DMS153 treated with DMSO at 0.1 percent for 48 hours (cell line): ENCODE measurements around the gene DCUN1D4.
"Not testable (repeated sequence)": the region's sequence is repeated elsewhere in the genome, so short reads cannot be mapped to it uniquely, and the experiment has no call there.

ENCODE experiments used
- DNase-seq: peaks from one replicate; lab custom pipeline; 2025; ENCODE audit not compliant: unreplicated experiment; lab: John Stamatoyannopoulos, UW

DCUN1D4 gene

DNA sequence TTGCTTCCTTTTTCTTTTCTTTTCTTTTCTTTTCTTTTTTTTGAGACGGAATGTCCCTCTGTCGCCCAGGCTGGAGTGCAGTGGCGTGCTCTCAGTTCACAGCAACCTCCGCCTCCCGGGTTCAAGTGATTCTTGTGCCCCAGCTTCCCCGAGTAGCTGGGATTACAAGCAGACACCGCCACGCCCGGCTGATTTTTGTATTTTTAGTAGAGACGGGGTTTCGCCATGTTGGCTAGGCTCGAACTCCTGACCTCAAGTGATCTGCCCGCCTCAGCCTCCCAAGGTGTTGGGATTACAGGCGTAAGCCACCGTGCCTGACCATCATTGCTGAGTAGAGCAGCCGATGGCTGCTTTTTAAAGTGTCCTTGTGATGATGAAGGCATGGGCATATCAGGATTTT, 50.4 kb downstream of the DCUN1D4 start:
- not testable (repeated sequence) for DNase-seq

DNA sequence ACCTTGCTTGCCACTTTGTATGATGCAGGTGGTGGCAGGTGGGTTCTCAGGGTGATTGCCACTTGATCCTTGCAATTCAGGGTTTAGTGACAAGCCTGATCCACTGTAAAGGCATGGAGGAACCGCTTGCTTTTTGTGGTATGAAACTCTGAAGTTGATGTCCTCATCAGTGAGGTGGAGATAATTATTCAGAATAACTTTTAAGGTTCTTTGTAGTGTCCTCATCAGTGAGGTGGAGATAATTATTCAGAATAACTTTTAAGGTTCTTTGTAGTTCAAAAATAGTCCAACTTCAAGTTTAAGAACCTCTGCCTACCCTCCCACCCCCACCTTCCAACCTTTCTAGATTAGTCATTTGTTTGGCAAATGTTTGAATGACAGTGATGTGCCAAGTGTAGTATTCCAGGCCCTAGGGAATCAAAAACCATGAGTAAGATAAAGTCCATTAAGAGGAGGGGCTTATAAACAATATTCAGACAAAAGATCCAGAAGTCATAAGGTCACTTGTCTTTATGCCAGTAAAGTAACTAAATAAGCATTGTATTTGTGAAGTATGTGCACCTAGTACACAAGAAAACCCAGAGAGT, 51.2 kb downstream of the DCUN1D4 start:
- DNase-seq, result no peak

GRCh38 chr4:51895158-51895557, 52.2 kb downstream of the DCUN1D4 start:
- DNase-seq, result no peak

DNA sequence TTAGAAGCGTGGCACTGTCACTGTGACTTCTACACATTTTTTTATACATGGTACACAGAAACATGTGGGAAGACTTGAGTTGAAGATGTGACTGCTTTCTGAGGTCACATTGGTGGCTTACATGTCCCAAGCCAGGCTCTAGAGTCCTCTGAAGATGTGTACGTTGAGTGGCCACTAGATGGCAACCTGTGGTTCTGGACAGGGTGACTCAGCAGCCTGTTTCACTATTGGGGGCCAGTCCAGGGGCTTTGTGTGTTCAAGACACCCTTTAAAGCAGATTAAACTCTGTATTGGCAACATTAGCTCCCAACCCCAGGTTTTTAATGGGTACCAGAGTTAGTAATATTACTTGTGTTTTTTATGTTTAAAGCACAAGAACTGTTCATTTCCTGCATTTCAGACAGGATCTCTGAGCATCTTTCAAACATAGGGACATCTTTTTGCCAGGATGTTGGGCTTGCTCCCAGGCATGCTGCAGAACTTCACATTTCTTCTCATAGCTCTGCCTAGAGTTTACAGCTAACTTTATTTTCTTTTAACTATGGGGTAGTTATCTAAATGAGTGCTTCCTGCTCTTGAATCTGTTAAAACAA, 53.0 kb downstream of the DCUN1D4 start:
- DNase-seq, result peak; percentile 56

GRCh38 chr4:51901363-51901762, 58.4 kb downstream of the DCUN1D4 start:
- DNase-seq, result no peak

- no peak for DNase-seq
Observed at GRCh38 chr4:51906167-51906958, 63.4 kb downstream of the DCUN1D4 start.

GRCh38 chr4:51907006-51907669, 64.2 kb downstream of the DCUN1D4 start:
- DNase-seq, result no peak

DNA sequence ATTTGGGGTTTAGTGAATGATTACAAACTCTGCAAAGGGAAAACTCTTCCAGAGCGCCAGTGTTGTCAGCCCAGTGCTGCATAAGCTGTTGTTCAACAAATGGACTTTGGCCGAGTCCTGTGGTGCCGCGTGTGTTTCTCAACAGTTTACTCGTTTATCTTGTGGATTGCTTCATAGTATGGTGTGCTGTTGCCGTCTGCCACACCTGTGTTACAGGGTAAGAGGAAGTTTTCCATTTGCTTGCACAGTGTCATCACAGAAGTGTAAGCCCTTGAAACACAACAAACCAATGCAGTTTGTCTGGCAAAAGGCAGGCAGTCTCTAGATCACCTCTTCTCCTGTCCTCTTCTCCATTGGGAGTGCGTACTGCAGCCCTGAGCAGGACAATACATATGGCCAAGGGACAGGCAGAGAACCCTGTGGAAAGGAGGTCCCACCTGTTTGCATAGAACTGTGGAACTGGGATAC, 66.3 kb downstream of the DCUN1D4 start:
- no peak for DNase-seq

DNA sequence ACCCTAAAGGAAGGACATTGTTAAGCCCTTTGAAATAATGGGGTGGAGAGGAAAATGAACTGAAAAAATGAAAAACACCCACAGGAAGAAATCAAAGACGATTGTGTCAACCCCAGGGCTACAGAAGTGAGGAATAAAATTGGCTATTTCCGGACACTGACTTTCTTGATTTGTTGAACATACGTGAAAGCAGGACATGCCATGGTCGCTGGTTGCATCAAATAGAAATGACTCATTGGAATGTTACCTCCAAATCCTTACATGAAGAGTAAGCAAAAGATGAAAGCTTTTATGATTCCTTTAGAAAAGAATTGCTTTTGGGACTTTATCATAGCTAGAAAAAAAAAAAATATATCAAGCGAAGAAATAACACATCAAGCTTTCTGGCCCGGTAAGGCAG, 75.3 kb downstream of the DCUN1D4 start:
- no peak for DNase-seq

DNA sequence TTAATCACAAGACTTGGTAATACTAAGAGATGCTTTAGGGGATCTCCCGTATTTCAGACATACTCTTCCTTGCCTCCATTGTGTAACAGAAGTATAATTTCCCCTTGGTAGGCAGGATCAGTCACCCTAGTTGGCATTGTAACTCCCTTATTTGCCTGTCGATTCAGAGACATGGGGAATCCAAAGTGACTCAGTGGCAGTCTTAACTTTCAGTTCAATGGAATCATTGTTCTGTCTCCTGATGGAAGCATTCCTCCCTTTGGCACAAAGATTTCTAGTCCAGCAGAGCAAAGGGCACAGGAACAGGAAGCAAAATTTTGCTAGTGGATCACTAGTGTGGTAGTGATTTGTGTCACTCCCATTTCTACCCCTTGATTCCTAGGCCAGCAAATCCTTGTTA, 80.4 kb downstream of the DCUN1D4 start:
- no peak for DNase-seq

- no peak for DNase-seq
Observed at GRCh38 chr4:51925307-51925706, 82.4 kb downstream of the DCUN1D4 start.

DNA sequence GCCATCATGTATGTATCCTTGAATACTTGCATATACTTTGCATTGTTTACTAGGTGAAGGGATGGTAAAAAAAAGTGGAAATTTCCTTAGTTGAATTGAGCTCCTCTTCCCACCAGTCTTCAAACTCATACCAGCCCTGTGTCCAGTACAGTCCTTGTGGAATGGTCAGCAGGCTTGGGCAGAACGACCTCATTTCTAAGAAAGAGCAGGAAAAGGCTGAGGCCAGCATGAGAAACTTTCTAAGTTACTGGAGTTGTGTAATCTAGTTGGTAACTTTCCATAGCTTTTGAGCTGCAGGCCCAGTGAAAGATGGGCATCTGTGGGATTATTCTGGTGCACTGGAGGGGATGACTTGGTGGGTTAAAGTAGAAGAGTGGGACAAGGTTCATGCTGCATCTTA, 87.6 kb downstream of the DCUN1D4 start:
- DNase-seq, result no peak

DNA sequence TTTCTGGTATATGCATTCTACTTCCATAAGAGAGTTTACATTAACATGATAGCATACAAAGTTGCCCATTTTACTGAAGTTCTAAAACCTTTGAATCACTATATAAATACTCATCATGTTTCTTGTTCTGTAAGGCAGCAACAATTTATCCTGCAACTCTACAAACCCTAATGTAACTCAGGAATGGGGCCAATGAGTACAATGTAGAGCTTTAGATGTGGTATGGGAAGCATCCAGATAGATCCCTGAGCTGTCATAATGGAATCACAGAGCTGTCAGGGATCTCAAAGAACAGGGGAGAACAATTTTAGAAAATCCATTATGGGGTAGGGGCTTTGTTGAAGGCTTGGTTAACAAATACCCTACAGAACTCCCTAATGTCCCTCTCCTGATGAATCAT, 88.5 kb downstream of the DCUN1D4 start:
- no peak for DNase-seq

GRCh38 chr4:51932261-51932660, 89.3 kb downstream of the DCUN1D4 start:
- DNase-seq, result no peak

DNA sequence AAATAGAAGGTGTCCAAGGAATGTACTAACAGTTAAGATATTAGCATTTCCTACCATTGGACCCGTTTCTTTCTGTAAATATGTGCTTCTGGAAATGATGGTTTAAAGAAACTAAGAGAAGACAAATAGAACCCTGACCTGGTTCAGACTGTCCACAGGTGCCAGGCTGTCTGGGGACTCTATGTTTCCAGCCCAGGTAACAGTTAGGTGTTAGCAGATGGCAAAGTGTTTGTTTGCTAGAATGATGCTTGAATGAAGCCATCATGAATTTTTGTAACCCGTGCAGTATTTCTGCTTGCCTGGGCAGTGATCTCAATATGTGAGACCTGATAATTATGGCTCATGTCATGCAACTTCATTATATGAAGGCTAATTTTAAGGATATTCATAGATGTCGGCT, 89.7 kb downstream of the DCUN1D4 start:
- DNase-seq, result no peak

- not testable (repeated sequence) for DNase-seq
Observed at GRCh38 chr4:51940460-51940859, 97.5 kb downstream of the DCUN1D4 start.

DNA sequence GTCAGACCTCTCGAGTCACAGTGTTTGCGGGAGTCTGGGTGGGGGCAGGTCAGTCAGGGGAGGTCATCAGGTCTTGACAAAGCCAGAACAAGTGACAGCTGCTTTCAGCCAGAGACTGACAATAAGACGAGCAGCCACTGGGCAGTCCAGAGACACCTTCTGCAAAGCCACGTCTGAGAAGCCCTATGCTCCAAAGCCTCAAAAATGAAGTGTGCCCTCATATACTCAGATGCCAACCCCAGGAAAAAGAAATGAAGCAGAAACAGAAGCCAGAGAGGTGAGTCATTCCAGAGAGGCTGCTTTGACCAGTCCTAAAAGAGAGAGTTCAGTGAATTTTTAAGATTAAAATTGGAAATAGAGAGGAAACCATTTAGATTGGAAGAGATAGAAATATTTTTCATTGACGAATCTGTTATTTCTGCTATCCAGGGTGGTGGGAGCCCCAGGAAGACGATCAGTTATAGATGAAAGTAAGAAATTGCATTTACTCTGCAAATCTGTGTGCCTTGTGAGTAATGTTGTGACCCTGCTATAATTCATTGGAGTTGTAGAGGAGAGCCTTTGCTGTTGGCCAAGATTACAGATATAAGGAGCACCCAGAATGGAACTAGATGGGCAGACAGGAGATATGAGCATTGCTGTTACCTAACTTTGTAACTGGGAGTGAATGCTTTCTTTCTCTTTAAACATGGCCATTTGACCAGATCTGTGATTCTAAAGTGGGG, 99.3 kb downstream of the DCUN1D4 start:
- no peak for DNase-seq

- no peak for DNase-seq
Observed at GRCh38 chr4:51942833-51943215, 99.9 kb downstream of the DCUN1D4 start.

- no peak for DNase-seq
Observed at GRCh38 chr4:51943221-51943620, 100.3 kb downstream of the DCUN1D4 start.

DNA sequence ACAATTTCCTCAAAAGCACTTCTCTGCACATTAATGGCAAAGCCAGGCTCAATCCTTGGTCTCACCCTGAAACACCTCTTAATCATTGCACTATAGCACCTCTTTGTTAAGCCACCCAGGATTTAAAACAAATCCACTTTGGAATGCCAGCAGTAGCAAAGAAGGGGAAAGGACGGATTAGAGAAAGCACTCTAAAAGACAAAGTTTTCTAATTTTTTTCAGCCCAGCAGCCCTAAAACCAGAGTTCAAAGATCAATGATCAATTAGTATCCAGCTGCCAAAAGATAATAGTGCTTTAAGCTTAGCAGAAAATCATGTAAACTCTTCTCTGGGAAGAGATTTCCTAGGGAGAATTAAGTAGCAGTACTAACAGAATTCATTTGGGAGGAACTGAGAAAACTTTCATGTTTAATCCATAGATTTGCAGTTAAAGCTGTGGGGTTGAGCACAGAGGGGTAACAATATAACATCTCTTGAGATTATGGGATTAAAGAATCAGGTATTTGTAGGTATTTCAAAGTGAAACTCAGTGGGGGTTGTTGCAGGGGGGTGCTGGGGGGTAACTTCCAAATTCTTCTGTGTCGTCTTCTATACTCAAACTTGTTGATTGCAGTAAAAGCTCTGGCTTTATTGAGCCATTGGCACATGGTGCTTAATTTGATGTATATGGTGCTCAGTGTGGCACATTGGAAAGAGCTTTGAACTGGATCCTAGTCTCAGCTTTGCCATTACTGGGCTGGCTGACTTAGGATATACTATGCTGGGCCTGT, 115.4 kb downstream of the DCUN1D4 start:
- DNase-seq, result no peak
